ENCODE measurements around the gene HYI.

- TF ChIP-seq CTCF (IDR thresholded peaks at IDR 0.05) (no peak), POLR2A (IDR thresholded peaks at IDR 0.05) (no peak)
Observed at GRCh38 chr1:43481491-43481890, 27.8 kb upstream of the HYI start.
